ENCODE measurements around the gene RHOG.
A peak's percentile ranks its signal among the peaks of the same experiment; 100 is the strongest.

The RHOG gene

GRCh38 chr11:3856856-3857553 lies 16.2 kb upstream of the RHOG start:
- H3K27ac Mint-ChIP-seq: peak overlapping the region; percentile 12 to 78 (median 59)
- TF ChIP-seq CTCF (IDR thresholded peaks at IDR 0.05; ENCODE audit: unreplicated experiment in 3 of 3): no peak
- no peaks in the 10 kb centered on the region for H3K27me3 Mint-ChIP-seq (ENCODE audit: low read depth)
- no peaks in the 10 kb centered on the region for H3K36me3 Mint-ChIP-seq (ENCODE audit: low read depth)
- peak overlapping the region; percentile 95 to 98 (median 96) for H3K4me3 Mint-ChIP-seq
- no peaks in the 10 kb centered on the region for H3K9me3 Mint-ChIP-seq
- peaks cover 69% of the 10 kb centered on the region for H3K4me1 Mint-ChIP-seq

- TF ChIP-seq CTCF (IDR thresholded peaks at IDR 0.05; ENCODE audit: unreplicated experiment in 3 of 3): no peak
- peaks cover 62% of the 10 kb centered on the region for H3K4me1 Mint-ChIP-seq
These were observed 15.2 kb upstream of the RHOG start for GRCh38 chr11:3855808-3856491.

GRCh38 chr11:3854977-3855807 lies 14.4 kb upstream of the RHOG start, which contains the start of gene STIM1:
STIM1 (plus strand) TSS chr11:3855664; CDS start chr11:3856271, 607 bp downstream.
- Mint-ChIP-seq H3K9me3 (no peaks in the 10 kb centered on the region), H3K27me3 (ENCODE audit: low read depth) (no peaks in the 10 kb centered on the region), H3K36me3 (ENCODE audit: low read depth) (no peaks in the 10 kb centered on the region), H3K4me1 (peaks cover 54% of the 10 kb centered on the region), H3K4me3 (peak within 1 kb of the TSS; percentile 95 to 98 (median 96)), H3K27ac (peak within 1 kb of the TSS; percentile 54 to 78 (median 76))
- TF ChIP-seq CTCF (IDR thresholded peaks at IDR 0.05; ENCODE audit: unreplicated experiment in 3 of 3): peak; percentile 96 to 100 (median 97)

More at GRCh38 chr11:3855808-3856491, 15.2 kb upstream of the RHOG start:
- Mint-ChIP-seq H3K4me3 (peak overlapping the region; percentile 95 to 98 (median 96)), H3K27me3 (ENCODE audit: low read depth) (no peaks in the 10 kb centered on the region), H3K36me3 (ENCODE audit: low read depth) (no peaks in the 10 kb centered on the region), H3K27ac (peak overlapping the region; percentile 12 to 78 (median 55)), H3K9me3 (no peaks in the 10 kb centered on the region)

- TF ChIP-seq CTCF (IDR thresholded peaks at IDR 0.05; ENCODE audit: unreplicated experiment in 3 of 3): no peak
- Mint-ChIP-seq H3K4me3 (peak overlapping the region; percentile 82 to 95 (median 86)), H3K36me3 (ENCODE audit: low read depth) (no peaks in the 10 kb centered on the region), H3K9me3 (no peaks in the 10 kb centered on the region), H3K4me1 (peaks cover 49% of the 10 kb centered on the region), H3K27ac (peak overlapping the region; percentile 54 to 76 (median 64)), H3K27me3 (ENCODE audit: low read depth) (no peaks in the 10 kb centered on the region)
These were observed 13.9 kb upstream of the RHOG start for GRCh38 chr11:3854660-3854976.

GRCh38 chr11:3853899-3854659 lies 13.3 kb upstream of the RHOG start:
- Mint-ChIP-seq H3K36me3 (ENCODE audit: low read depth) (no peaks in the 10 kb centered on the region), H3K4me3 (peak overlapping the region; percentile 82 to 95 (median 86)), H3K27ac (peak overlapping the region; percentile 54 to 76 (median 64)), H3K9me3 (no peaks in the 10 kb centered on the region), H3K4me1 (peaks cover 43% of the 10 kb centered on the region), H3K27me3 (ENCODE audit: low read depth) (no peaks in the 10 kb centered on the region)
- TF ChIP-seq CTCF (IDR thresholded peaks at IDR 0.05; ENCODE audit: unreplicated experiment in 3 of 3): no peak

All from nephron (organoid).